ENCODE results near the gene LRP1B.

LRP1B gene

DNA sequence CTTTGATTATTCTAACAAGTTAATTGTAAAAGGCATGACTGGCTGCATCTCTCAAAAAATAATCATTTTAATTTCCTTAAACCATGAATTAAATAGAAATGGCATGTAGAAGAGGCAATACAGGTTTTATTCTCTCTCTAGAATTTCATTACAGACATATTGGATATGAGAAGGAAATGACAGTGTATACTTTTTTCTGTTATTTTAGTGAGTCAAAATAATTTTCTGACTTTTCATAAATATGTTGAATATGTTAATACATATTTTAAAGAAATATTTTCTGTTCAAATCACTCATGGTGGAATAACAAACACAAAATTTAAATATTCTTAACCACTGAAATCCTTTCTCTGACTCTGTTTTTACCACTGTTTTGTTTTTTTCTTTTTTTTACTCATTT, 510.4 kb downstream of the LRP1B start:
- TF ChIP-seq, protein P1, sequence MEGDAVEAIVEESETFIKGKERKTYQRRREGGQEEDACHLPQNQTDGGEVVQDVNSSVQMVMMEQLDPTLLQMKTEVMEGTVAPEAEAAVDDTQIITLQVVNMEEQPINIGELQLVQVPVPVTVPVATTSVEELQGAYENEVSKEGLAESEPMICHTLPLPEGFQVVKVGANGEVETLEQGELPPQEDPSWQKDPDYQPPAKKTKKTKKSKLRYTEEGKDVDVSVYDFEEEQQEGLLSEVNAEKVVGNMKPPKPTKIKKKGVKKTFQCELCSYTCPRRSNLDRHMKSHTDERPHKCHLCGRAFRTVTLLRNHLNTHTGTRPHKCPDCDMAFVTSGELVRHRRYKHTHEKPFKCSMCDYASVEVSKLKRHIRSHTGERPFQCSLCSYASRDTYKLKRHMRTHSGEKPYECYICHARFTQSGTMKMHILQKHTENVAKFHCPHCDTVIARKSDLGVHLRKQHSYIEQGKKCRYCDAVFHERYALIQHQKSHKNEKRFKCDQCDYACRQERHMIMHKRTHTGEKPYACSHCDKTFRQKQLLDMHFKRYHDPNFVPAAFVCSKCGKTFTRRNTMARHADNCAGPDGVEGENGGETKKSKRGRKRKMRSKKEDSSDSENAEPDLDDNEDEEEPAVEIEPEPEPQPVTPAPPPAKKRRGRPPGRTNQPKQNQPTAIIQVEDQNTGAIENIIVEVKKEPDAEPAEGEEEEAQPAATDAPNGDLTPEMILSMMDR (IDR thresholded peaks at IDR 0.05): no peak
- DNase-seq (ENCODE audit: low spot score): no peak
- H3K4me3 ChIP-seq: no peak overlapping the region
- H3K27ac ChIP-seq: no peak overlapping the region

DNA sequence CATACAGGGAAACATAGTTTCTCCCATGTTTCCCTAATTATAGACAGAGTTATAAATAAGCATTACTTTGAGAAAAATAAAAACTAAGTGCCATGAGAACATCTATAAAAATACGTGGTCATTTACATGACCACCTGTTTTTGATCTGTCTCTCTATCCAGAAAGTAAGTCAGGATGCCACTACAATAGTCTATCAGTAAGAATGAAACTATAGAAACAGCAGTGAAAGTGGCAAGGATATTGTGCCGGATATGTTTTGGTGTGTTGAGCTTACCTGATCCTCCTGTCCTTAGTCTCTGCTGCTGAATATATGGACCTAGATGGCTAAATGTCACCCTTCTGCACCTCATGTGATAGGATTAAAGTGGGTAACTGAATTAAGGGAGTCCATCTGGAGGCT, 512.4 kb downstream of the LRP1B start:
- no peak for DNase-seq (ENCODE audit: low spot score)
- Histone ChIP-seq H3K27ac (no peak overlapping the region), H3K4me3 (no peak overlapping the region)
- TF ChIP-seq, protein P1 (IDR thresholded peaks at IDR 0.05): no peak

DNA sequence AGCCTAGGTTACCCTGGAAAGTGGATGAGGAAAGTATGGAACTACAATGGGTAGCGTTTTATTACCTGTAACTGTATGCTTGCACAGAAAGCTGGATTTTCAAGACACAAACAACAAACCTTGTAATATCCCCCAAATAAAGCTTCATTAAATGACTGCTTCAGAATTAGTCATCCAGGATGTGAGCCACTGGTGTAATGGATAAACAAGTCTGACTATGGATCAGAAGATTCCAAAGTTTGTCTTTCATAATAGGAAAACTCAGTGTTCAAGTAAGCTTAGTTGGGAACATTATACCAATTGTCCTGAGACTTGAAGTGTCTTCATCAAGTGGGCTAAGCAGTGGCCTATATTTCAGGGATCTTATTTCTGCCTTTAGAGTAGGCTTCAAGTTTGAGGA, 518.8 kb downstream of the LRP1B start:
- Histone ChIP-seq H3K27ac (no peak overlapping the region), H3K4me3 (no peak overlapping the region)
- DNase-seq (ENCODE audit: low spot score): no peak
- TF ChIP-seq, protein P1 (IDR thresholded peaks at IDR 0.05): no peak

DNA sequence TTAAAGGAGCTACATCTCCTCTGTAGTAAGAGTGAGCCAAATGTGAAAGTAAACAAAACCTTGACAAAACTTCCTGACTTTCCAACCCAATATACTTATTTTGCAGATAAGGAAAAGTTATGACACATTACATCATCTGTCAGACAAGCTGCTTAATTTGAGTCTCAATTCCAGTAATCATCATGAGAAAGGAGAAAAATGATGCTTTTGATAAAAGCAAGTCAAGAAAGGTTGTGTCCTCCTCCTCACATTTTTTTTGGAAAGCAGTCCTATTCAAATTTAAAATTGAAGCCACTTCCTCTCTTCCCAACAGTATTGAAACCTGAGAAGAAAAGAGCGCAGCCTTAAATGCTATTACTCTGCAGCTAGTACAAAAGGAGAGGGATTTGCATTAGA, 519.6 kb downstream of the LRP1B start:
- TF ChIP-seq, protein P1 (IDR thresholded peaks at IDR 0.05): no peak
- H3K27ac ChIP-seq: no peak overlapping the region
- H3K4me3 ChIP-seq: no peak overlapping the region
- DNase-seq (ENCODE audit: low spot score): no peak

DNA sequence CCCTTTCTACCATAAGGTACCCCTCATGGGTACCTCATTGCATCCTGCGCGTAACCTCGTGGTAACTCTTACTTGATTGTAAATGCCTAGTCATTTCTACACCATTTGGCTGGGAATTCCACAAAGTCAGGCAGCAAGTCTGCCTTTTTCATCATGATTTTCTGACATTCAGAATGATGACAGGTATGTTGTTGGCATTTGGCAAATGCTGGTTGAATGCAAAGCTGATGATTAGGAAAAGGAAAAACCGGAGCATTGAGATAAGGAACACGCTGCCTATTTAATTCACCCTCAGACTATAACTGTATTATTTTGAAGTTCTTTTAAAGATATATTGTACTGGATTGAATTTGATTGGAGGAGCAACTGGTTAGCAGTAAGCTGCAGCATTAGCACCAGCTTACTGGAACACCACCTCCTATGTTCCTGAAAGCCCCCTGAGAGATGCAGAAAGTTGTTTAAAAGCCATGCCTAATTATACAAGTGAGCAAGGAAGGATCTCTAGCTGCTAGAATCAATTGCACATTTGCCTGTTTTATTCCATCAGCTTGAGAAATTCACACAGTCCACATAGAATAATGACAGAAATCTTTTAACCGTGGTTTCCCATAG, 520.1 kb downstream of the LRP1B start:
- Histone ChIP-seq H3K27ac (no peak overlapping the region), H3K4me3 (no peak overlapping the region)
- DNase-seq (ENCODE audit: low spot score): no peak
- TF ChIP-seq, protein P1 (IDR thresholded peaks at IDR 0.05): no peak

DNA sequence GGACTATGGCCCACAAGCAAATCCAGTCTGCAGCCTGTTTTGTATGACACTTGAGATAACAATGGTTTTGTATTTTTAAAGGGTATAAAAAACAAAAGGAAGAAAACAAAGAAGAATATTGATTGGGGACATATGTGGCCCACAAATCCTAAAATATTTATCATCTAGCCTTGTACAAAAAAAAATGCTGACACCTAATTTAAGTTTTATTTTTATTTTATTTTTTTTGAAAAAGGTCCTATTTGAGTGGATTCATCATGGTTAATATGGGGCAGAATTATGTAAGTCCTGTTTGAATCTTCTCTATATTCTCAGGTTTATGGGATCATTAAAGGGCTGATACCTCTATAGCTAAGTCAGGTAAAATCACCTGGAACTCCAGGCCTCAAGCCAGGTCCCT, 525.7 kb downstream of the LRP1B start:
- TF ChIP-seq, protein P1 (IDR thresholded peaks at IDR 0.05): no peak
- no peak for DNase-seq (ENCODE audit: low spot score)
- H3K27ac ChIP-seq: no peak overlapping the region
- no peak overlapping the region for H3K4me3 ChIP-seq

DNA sequence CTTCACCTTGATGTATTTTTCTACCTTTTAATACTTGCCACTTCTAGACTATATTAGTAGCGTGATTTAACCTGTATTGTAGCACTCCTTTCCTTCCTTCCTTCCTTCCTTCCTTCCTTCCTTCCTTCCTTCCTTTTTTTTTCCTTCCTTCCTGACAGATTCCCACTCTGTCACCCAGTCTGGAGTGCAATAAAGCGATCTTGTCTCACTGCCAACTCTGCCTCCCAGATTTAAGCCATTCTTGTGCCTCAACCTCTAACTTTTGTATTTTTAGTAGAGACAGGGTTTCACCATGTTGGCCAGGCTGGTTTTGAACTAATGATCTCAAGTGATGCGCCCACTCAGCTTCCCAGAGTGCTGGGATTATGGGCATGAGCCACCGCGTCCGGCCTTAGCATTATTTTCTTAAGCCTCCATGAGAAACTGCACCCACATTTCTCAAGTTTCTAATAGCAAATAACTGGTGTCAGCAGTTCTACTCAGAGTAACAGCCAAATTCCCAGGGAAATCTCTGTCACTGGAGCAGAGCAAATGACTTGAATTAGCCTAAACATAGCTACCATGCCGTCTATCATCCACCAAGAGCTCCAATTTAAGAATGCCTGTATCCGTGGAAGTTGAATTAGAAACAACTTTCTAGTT, 529.2 kb downstream of the LRP1B start:
- TF ChIP-seq, protein P1 (IDR thresholded peaks at IDR 0.05): no peak
- DNase-seq (ENCODE audit: low spot score): no peak
- no peak overlapping the region for H3K27ac ChIP-seq
- no peak overlapping the region for H3K4me3 ChIP-seq

Data from coronary artery (tissue), 2 donors.